Activated CD4-positive, alpha-beta T cell treated with anti-CD3 and anti-CD28 coated beads for 24 hours (primary cell): ENCODE data around the gene SPATA9.
"Not testable (repeated sequence)": the region's sequence is repeated elsewhere in the genome, so short reads cannot be mapped to it uniquely, and the experiment has no call there.

ENCODE experiments used
- DNase-seq, 2 donors: peaks; one replicate each; pipeline ENCODE4 v3.0.0-alpha.2; 2020; ENCODE audit warnings: low read depth in 2 of 2

Gene SPATA9

GRCh38 chr5:95646226-95646568 lies 36.6 kb downstream of the SPATA9 start:
- not testable (repeated sequence) for DNase-seq

- DNase-seq = peak; percentile 16 to 27
Measured at GRCh38 chr5:95644351-95645042, 38.3 kb downstream of the SPATA9 start.

GRCh38 chr5:95643152-95643551 lies 39.6 kb downstream of the SPATA9 start:
- DNase-seq = no peak

- DNase-seq = no peak
Measured at GRCh38 chr5:95641741-95642220, 41.0 kb downstream of the SPATA9 start.

- no peak for DNase-seq
Measured at GRCh38 chr5:95638632-95639031, 44.2 kb downstream of the SPATA9 start.

- DNase-seq = no peak
Measured at GRCh38 chr5:95634081-95634480, 48.7 kb downstream of the SPATA9 start.

GRCh38 chr5:95633671-95634070 lies 49.1 kb downstream of the SPATA9 start:
- DNase-seq = no peak

- DNase-seq = not testable (repeated sequence)
Measured at GRCh38 chr5:95632942-95633341, 49.8 kb downstream of the SPATA9 start.

GRCh38 chr5:95631991-95632675 lies 50.7 kb downstream of the SPATA9 start:
- peak; percentile 33 to 49 for DNase-seq

- no peak for DNase-seq
Measured at GRCh38 chr5:95631255-95631958, 51.4 kb downstream of the SPATA9 start.

GRCh38 chr5:95630394-95630917 lies 52.3 kb downstream of the SPATA9 start:
- DNase-seq = no peak

- no peak for DNase-seq
Measured at GRCh38 chr5:95628933-95629332, 53.9 kb downstream of the SPATA9 start.

- no peak for DNase-seq
Measured at GRCh38 chr5:95627971-95628810, 54.6 kb downstream of the SPATA9 start.

GRCh38 chr5:95626701-95627100 lies 56.1 kb downstream of the SPATA9 start:
- no peak for DNase-seq

- no peak for DNase-seq
Measured at GRCh38 chr5:95624368-95624767, 58.4 kb downstream of the SPATA9 start.

- no peak for DNase-seq
Measured at GRCh38 chr5:95623706-95624105, 59.1 kb downstream of the SPATA9 start.

- DNase-seq = no peak
Measured at GRCh38 chr5:95621839-95622629, 60.8 kb downstream of the SPATA9 start.

GRCh38 chr5:95620870-95621838 lies 61.6 kb downstream of the SPATA9 start:
- peak; percentile 13 to 22 for DNase-seq

- DNase-seq = peak; percentile 39 to 44
Measured at GRCh38 chr5:95620030-95620869, 62.5 kb downstream of the SPATA9 start, which contains the start of gene GPR150. GPR150 (plus strand) TSS chr5:95620087; CDS start chr5:95620276, 189 bp downstream.
